HG02610 (cell line): ENCODE results near the gene SLCO3A1.

Experiments used
- ATAC-seq: cut with Tn5 transposase; IDR thresholded peaks from one replicate; pipeline ENCODE4 v1.9.1; 2021; ENCODE audit warnings: mild to moderate bottlenecking, moderate library complexity; ENCODE audit not compliant: unreplicated experiment

SLCO3A1 gene

DNA sequence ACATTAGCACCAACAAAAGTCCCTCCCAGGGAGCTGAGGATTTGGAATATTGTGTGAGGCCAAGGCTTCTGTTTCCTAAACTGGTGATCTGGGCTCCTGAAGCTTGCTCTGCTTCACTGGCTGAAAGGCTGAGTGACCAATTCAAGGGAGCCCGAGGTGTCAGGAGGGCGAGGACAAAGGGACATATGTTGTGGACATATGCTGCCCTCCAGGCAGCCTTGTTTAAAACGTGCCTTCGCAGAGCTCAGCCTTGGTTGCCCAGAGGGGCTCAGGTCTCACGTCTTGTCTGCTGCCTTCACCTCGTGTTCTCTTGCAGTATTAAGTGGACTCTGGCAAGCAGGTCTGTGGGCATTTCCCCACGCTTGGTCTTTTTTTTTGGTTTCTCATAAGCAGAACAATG, 7.0 kb downstream of the SLCO3A1 start:
- ATAC-seq = no peak

DNA sequence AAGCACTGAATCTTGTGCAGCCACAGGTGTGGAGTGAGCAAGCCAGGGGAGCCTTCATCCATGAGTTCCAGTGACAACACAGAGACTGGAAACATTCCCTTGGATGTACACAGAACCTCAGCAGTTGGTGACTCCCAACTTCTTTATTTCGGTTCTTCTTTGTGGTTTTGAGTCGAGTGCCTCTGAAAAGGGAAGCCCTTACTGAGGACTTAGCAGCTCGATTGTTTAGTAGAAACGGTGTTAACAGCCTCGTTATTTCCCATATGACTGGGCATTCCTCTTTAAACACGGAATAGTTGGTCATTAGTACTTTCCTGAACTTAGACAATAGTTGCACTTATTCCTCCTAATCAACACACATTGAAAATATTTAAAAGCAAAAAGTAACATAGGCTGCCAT, 7.7 kb downstream of the SLCO3A1 start:
- no peak for ATAC-seq

GRCh38 chr15:91862891-91863504, 9.5 kb downstream of the SLCO3A1 start:
- no peak for ATAC-seq

DNA sequence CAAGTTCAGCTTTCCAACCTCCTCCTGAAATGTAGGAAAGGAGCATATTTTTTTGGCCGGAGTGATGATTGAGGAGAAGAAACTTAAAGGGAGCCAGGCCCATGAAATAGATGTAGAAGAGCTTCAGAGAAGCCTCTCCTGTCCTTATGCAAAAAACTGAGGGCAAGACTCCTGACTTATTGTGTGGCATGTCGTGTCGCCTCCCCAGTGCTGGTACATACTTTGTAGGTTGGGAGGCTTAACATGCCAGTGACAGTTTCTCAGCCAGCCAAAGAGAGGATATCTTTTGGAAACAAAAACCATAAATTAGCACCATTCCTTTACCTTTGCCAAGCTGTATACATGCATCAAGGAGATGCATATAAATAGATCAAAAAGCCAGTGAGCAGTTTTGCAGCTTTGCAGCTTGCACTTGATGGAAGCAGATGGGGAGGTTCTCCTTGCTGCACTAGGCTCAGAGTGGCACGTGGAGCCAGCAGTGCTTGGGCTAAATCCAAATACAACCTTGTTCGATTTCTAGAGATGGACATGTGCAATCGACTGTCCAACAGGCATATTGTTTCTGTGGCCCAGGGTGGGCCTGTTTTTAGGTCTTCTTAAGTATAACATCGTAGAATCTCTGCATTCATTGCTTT, 10.2 kb downstream of the SLCO3A1 start:
- no peak for ATAC-seq

GRCh38 chr15:91864664-91865063, 11.2 kb downstream of the SLCO3A1 start:
- no peak for ATAC-seq

GRCh38 chr15:91865486-91865885, 12.0 kb downstream of the SLCO3A1 start:
- no peak for ATAC-seq

GRCh38 chr15:91865950-91866349, 12.4 kb downstream of the SLCO3A1 start:
- ATAC-seq = no peak

- no peak for ATAC-seq
Measured at GRCh38 chr15:91866371-91866905, 12.9 kb downstream of the SLCO3A1 start.

- no peak for ATAC-seq
Measured at GRCh38 chr15:91866971-91867372, 13.5 kb downstream of the SLCO3A1 start.

GRCh38 chr15:91867581-91868026, 14.1 kb downstream of the SLCO3A1 start:
- no peak for ATAC-seq

- ATAC-seq = no peak
Measured at GRCh38 chr15:91870876-91871537, 17.5 kb downstream of the SLCO3A1 start.

DNA sequence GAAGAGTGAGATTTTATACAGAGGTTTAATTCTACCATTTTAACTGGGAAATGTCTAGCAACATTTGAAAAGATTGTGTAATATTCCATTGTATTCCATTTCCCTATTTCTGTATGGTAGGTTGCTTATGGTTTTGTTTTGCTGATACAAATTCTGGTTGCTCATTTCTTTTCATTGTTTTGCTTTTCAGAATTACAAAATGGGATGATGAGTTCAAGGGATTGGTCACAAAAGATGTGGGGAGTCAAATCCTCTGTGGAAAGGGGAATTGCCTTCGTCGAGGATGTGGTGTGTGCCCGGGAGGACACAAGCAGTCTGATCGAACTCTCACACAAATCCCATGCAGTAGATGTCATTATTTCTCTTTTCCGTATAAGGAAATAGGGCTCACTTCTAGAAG, 18.3 kb downstream of the SLCO3A1 start:
- no peak for ATAC-seq

DNA sequence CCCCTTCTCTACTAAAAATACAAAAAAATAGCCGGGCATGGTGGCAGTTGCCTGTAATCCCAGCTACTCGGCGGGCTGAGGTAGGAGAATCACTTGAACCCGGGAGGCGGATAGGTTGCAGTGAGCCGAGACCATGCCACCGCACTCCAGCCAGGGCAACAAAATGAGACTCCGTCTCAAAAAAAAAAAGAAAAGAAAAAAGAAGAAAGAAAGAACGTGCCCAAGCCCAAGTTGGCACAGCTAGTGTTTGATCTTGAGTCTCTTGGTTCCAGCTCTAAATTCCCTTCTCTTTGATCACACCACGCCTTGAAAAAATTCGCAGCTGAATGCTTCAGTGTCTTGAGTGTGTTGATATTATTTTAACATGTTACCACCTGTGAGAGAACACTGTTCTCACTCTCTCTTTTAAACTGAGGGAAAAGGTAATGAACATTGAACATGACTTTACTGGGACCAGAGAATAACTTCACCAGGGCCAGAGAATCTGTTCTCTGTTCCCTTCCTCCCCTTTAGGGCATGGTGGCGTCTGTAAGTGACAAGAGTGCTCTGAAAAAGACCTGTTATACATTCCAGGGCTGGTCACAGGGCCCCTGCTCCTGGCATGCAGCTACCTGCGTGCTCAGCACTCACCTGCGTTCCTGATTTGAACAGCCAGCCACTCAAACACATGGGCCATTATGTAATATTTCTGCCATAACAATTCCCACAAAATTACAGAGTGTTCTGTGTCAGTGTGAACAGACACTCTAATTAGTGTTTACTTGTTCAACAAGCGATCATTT, 19.0 kb downstream of the SLCO3A1 start:
- ATAC-seq = no peak

GRCh38 chr15:91873138-91873536, 19.6 kb downstream of the SLCO3A1 start:
- ATAC-seq = no peak

DNA sequence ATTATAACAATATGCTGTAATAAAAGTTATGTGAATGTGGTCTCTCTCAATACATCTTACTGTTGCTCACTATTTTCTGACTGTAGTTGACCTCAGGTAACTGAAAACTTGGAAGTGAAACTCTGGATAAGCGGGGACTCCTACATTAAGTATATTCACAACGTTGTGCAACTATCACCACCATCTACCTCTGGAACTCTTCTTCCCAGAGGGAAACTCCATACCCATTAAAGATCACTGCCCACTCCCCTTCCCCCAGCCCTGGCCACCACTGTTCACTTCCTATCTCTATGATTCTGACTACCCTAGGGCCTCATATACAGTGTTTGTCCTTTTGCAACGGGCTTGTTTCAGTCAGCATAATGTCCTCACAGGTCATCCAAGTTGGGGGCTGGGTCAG, 20.7 kb downstream of the SLCO3A1 start:
- no peak for ATAC-seq

- ATAC-seq = no peak
Measured at GRCh38 chr15:91874992-91875660, 21.6 kb downstream of the SLCO3A1 start.

DNA sequence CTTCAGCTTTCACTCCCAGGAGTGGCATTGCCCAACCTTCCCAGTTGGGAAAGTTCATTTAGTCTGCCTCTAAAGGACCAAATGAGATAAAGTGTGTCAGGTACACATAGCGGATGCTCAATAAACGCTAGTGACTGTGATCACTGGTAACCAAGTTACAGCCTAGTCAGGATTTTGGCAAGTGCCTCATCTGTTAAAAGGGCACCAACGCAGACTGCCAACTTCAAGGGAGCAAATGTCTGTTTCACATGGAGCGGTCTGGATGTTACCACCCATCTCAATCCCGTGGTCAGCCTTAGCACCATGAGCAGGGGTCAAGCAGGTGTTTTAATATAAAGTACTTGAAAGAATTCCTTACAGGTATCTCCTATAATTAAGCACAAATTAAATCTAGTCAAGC, 22.7 kb downstream of the SLCO3A1 start:
- ATAC-seq = no peak

DNA sequence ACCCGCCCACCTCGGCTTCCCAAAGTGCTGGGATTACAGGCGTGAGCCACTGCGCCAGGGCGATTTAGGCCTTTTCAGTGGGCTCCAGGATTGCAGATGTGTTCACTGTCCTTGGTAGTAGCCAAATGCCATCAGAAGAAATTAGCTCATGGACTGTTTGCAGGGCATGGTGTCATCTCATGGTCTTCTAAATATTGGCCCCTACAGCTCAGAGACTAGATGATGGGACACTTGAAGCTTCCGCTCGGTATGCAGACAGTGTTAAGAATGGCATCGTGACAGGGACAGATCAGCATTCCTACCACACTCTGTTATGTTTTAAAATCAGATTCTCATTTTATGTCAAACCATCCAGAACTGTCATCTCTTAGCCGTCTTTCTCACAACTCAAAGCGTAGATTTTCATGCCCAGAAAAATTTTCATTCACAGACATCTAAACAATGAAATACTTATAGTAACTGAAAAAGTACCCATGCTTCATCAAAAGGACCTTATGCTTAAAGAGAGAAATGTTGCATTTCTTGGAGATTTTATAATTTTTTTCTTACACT, 24.9 kb downstream of the SLCO3A1 start:
- no peak for ATAC-seq

DNA sequence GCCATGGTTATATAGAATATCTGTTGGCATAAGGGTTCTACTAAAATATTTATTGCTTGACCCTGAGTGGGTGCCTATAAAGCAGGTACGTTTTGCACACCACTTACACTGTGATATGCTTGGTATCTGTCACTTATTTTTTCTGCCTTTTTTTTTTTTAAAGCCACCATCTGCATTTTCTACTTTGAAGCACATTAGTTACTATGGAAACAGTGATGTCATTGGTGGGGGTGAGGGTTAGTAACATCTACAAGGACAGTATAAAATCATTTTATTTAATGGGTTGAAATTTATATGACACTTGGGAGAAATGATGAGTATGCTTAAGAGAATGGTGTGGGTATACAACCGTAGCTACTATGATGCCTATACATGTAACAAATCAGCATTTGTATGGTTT, 25.6 kb downstream of the SLCO3A1 start:
- no peak for ATAC-seq

- no peak for ATAC-seq
Measured at GRCh38 chr15:91880373-91880772, 26.9 kb downstream of the SLCO3A1 start.
